Mammary epithelial cell (primary cell): ENCODE results near the gene DNTTIP2.

ENCODE experiments used
- CTCF ChIP-seq, 2 donors: IDR thresholded peaks in 1 of 2; conservative IDR thresholded peaks in 1 of 2; 2 replicates each; pipeline ENCODE4 v1.5.1; 2011 to 2012; ENCODE audit warnings: inconsistent platforms in 2 of 2, low read length in 2 of 2, mild to moderate bottlenecking in 2 of 2, control low read depth in 1 of 2, low read depth in 1 of 2; ENCODE audit not compliant: insufficient read depth in 1 of 2; ENCODE audit errors: extremely low read depth in 1 of 2
- EZH2 ChIP-seq: IDR thresholded peaks from 2 replicates; pipeline ENCODE4 v1.6.1; 2012; ENCODE audit warnings: low read length, inconsistent platforms, borderline replicate concordance

GRCh38 chr1:93882269-93882668 lies 3.3 kb upstream of the DNTTIP2 start:
- TF ChIP-seq CTCF (conservative IDR thresholded peaks at IDR 0.05 in 1 of 2, IDR thresholded peaks at IDR 0.05 in 1 of 2; ENCODE audit: extremely low read depth in 1 of 2, insufficient read depth in 1 of 2, low read depth in 1 of 2, low read length in 2 of 2) (no peak), EZH2 (no peak)
